Left cardiac atrium (tissue), 4 donors: Measurements from ENCODE around the gene SRGAP2C. TPM values are rescaled to one million over a fixed set of nuclear protein-coding genes. Genes with fewer than 3 reads are reported as not detected.
A peak's percentile ranks its signal among the peaks of the same experiment; 100 is the strongest.
"Not testable (repeated sequence)": the region's sequence is repeated elsewhere in the genome, so short reads cannot be mapped to it uniquely, and the experiment has no call there.

Experiments used
- ATAC-seq, 2 donors: fragments of 200-7000 bp; cut with Tn5 transposase; one replicate each; pipeline ENCODE4 v1.9.1; 2020; ENCODE audit warnings: mild to moderate bottlenecking in 2 of 2, moderate library complexity in 2 of 2
- DNase-seq: peaks from one replicate; pipeline ENCODE4 v3.0.0-alpha.2; 2020
- intact Hi-C, 2 donors: fragments of 100-400 bp; cut with DNase I; formaldehyde crosslinking; loops; one replicate each; pipeline versions ENCODE4 v1.14.1 to v1.15.1; 2022 to 2023
- total RNA-seq, 2 donors: library from RNA; stranded (reverse); fragmentation: NEBNext Ultra II Directional; extraction: Animal tissue kit (Norgen Biotek cat#: 25700); gene quantifications; one replicate each; pipeline ENCODE4 v1.2.1, GENCODE V29; 2021
- donor health status: DM: no; HTN: yes; CAD: no.
- donor health status: DM: no; HTN: yes; CAD: no; lungs with severe emphysema.
- donor health status: DM: yes; HTN: yes; CAD: no.
- donor health status: Dilated cardiomyopathy.

The SRGAP2C gene
- total RNA-seq, 2 donors from 2014 or later = 16.9 to 21.8 TPM

DNA sequence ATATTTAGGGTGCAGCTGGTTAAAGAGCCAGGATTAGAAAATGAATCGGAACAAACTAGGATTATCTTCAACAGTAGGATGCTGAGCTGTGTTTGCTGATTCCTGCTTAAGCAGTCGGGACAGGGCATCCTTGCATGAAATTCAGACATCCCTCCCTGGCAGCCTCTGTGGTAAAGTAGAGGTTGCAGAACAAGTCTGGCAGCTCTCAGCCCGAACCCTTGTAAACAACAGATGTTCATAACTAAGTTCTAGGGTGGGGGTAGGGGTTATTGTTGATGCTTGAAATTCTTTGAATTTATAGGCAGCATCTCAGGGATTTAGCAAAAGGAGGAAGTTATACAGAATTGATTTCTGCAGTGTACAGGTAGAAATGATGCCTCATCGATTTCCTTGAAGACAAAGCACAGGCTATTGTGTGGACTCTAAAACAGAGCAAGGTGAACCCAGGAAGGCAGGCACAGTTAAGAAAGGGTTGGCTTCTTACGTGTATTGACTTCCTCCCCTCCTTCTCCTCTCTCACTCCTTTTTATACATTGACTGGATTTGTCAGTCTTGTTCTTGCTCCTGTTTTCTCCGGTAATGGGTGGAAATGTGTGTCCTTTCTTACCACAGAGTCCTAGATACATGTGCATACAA lies 114.9 kb downstream of the SRGAP2C start:
- intact Hi-C loops, DNase-seq, ATAC-seq: not testable (repeated sequence)

DNA sequence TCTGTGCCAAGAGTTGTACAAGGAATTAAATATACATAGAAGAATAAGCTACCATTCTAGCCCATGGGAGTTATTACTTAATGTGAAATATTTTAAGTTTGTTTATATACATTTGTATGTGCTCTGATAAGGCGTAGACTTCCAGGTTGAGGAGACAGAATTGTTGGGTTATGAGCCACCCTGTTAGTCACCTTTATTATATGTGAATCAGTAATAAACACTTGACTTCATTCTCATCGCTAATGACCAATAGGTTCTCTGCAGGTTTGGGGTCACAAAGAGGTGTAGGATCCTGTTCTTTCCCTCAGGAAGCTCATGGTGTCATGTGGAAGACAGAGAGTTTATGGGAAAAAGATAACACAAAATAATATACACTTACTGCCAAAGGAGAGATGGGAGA lies 117.1 kb downstream of the SRGAP2C start:
- DNase-seq, ATAC-seq, intact Hi-C loops: not testable (repeated sequence)

DNA sequence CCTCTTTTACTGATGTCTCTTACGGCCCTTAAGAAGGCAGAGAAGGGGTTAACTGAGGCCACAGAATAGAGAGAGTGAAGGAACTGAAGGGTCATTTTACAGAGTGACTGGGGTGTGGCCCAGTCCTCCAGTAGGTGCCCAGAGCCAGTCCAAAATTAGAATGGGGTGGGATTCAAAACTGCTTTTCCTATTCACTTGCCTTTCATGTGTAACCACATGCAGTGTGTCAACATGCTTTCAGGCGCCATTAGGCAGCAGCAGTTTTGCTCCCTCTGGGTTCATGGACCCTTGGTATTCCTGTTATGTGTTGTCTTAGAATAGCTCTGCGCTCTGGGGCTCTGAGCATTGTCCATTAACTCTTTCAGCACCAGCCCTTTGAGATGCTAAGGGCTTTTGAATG lies 123.0 kb downstream of the SRGAP2C start:
- DNase-seq, intact Hi-C loops: not testable (repeated sequence)
- ATAC-seq = peak in 1 of 2 donors; percentile 47

DNA sequence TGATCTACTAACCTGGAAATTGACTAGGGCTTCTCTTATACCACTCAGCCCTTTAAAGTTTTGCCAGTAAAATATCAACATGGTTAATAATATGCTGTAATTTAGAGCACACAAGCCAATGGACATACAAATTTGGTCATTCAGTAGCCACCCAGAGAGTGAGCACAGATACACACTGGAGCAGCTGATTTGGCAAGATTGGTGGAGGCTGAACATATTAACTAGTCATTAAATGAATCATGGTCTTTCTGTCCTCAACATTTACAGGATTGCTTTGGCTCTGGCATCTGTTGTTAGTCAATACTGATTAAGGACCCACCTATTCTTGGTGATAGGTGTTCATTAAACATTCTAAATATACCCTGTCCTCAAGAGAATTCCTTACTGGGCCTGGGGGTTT lies 130.7 kb downstream of the SRGAP2C start:
- peak in 1 of 2 donors; percentile 78 for ATAC-seq
- not testable (repeated sequence) for DNase-seq

DNA sequence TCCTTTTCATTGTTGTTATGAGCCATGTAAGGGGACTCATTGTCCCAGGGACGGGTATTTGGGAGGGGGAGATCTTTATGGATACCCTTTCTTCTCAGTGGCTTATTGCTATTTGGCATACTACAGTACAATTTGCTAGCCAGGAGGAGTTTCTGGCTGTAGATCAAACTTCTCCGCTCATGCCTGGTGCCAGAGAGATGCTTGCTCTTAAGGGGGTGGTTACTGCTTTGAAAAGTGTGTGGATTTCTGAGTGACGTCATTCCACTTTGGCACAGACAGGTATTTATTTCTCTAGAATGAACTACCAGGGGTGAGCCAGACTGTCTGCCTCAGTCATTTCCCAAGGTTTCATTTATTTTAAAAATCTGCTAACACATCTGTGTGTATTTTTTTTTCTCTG lies 131.3 kb downstream of the SRGAP2C start:
- ATAC-seq = peak; percentile 43 to 84
- intact Hi-C loops, DNase-seq: not testable (repeated sequence)

More for the DNA sequence above, 130.7 kb downstream of the SRGAP2C start:
- intact Hi-C loops = not testable (repeated sequence)

DNA sequence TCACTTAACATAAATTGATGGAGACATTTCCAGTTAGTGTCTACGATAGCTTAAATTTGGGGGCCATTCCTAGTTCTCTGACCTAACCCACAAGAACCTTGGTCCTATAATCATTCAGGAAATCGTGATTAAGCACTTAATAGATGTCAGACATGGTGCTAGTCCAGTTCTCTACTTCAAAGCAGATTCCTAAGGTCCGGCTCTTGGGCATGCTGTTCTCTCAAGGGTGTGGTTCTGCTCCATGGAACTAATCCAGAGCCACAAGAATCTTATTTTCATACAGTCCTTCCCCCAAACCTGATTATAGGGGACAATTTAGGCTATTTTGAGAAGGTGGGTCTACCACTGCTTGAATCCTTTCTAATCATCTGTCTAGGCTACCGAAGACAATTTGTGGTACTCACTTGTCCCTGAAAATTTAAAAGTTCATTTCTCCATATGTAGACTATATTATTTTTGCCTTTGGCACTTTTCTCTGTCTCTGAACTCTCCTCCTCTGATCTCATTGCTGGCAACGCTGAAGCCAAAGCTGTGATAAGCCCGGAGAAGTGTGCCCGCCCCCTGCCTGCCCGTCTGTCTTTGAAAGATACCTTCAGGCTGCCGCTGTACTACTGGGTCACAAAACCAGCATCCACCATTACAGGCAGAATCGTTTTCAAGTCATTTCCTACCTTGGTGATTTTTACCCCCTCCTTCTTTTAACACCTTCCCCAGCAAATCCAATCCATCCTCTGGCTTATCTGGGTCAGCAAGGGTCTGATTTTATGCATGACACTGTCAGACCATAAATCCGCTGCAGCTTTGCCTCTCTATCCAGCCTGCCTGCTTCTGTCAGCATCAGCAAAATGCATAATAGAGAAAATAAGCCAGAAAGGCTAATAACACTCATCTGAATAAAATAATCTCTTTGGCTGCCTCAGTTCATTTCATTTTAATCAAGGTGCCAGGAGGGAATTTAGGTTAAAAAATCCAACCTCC lies 133.0 kb downstream of the SRGAP2C start:
- DNase-seq, intact Hi-C loops: not testable (repeated sequence)
- peak; percentile 48 to 85 for ATAC-seq

DNA sequence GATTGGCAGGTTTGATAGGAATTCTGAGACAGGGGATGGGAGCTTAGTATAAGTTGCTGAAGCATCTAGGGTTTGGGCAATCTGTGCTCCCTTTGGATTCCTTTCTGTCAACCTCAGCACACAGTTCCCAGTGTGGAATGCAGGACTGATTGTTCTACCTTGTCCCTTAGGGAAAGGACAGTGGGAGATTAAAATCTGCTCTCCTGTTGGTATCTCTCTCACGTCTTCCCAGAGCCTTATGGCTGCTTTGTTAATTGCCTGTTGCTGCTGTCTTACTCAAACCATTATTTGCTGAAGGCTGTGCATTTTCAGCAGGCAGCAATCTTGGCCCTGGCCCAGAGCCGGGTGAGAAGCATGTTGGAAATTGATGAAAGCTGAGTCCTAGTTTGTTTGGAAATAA lies 133.9 kb downstream of the SRGAP2C start:
- intact Hi-C loops, DNase-seq, ATAC-seq: not testable (repeated sequence)

DNA sequence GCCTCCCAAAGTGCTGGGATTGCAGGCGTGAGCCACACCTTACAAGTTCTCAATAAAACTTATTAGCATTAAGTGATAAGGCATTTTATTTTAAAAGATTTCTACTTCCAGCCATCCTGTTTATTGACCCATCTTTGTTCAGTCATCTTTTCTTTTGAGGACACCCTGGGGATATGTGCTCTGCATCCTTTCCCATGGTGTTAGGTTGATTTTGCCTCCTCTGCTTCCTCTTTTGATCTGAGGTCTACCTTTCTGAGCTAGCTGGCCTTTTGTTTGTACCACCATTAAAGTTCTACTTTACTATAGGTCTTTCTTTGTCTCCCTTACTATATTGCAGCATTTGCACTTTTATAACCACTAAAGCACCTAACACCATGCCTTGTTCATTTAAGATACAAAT lies 136.9 kb downstream of the SRGAP2C start:
- intact Hi-C loops, DNase-seq, ATAC-seq: not testable (repeated sequence)

DNA sequence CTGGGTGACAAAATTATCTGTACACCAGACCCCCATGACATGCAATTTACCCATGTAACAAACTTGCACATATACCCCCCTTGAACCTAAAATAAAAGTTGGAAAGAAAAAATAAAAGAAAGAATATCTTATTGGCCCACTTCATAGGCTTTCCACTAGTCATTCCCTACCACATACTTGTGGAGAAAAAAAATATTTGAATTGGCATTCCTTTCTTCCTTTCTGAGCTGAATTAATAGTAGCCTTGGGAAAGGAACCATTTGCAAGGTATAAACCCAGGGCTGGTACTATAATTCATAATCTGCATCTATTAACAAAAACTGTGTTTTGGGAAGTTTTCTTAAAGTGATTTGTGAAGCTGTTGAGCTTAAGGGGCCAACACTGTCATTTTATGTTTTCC lies 140.0 kb downstream of the SRGAP2C start:
- intact Hi-C loops = not testable (repeated sequence)

DNA sequence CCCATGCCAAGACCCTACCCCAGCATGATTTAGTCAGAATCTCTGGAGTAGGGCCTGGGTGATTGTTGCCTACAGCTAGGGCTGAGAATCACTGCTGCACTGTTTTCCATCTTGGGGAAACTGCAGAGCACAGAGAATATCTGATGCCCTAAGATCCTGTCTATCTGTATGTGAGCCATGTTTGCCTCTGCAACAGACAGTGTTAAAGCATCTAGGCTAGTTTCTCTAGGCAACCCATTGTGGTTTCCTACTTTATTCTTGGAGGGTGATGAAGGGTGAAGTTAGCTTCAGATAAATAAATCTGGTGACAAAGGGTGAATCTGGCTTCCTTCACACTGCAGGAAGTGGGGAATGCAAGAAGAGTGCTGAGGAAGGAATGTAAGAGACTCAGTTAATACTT lies 147.4 kb downstream of the SRGAP2C start:
- intact Hi-C loops, DNase-seq, ATAC-seq: not testable (repeated sequence)

More for the DNA sequence above, 140.0 kb downstream of the SRGAP2C start:
- DNase-seq, ATAC-seq: not testable (repeated sequence)

DNA sequence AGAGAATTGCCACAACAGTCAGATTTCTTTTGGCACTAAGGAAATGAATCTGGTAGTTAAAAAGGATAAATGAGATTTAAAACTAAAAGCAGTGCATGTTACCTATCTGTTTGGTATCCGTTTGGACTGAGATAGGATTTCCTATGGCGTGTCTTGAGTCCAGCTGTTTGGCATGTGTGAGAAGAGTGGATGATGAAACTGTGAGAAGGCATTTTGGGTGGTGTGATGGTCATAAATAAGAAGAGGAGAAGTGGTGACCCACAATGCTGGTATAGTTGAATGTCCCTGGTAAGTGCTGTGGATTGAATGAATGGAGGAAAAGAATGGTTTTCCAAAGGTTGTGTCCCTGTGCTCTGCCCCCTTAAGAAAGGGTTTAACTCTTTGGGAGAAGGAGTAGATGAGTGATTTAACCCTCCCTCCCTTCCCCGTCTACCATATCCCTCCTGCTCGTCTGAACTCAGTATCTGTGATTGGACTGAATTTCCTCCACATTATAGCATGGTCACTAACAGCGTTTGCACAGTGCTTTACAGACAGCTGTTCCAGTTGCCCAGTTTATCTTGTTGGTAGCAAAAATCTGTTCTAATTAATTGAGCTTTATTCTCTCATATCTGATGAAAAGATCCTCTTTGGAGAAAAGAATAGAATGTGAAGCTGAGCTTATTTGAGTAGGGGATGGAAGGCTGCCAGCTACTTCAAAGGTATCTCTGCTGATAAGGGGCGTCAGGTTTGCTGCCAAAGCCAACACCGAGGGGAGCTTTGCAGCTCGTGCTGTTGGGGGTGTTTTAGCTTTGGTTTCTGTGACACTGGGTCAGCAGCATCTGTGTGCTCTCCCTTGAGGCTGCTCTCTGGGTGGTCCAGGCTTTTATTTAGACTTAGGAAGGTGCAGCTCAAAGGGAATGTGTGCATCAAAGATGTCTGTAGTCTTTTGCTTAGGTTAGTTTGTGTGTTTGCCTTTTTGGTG lies 148.1 kb downstream of the SRGAP2C start:
- intact Hi-C loops, DNase-seq: not testable (repeated sequence)
- ATAC-seq = peak; percentile 47 to 48

DNA sequence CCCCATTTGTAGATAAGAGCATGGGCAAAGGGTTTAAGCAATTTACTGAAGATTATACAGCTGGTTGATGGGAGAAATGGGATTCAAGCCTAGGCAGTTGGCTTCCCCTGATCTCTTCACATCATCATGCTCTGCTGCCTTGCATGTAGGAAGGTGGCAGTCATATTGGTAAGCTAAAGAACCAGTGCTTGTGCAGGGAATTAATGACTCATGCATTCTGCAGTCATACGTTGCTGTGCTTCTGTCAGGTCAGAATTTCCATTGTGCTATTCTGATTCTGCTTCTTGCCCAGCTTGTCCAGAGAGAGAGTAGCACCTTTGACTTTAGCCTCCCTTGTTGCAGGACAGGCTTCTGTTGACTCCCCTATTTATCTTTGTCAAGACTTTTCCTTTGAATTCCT lies 153.2 kb downstream of the SRGAP2C start:
- DNase-seq, intact Hi-C loops: not testable (repeated sequence)
- peak in 1 of 2 donors; percentile 85 for ATAC-seq

DNA sequence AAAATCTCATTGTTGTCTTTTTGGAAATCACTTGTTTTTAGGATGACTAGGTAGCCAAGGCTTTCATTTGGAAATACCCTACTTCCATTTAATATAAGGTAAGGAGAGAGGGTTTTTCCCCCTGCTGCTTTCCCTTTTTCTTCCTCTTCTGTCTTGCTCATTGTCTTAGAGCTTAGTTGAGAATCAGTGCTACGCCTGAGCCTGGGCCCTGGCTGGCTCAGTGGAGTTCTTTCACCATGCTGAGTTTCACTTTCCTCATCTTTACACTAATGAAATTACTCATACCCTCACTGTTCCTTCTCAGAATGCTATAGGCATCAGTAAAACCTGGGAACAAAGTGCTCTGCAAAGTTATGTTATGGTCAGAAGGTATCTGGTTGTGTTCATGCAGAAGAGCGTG lies 154.8 kb downstream of the SRGAP2C start:
- intact Hi-C loops, DNase-seq, ATAC-seq: not testable (repeated sequence)

DNA sequence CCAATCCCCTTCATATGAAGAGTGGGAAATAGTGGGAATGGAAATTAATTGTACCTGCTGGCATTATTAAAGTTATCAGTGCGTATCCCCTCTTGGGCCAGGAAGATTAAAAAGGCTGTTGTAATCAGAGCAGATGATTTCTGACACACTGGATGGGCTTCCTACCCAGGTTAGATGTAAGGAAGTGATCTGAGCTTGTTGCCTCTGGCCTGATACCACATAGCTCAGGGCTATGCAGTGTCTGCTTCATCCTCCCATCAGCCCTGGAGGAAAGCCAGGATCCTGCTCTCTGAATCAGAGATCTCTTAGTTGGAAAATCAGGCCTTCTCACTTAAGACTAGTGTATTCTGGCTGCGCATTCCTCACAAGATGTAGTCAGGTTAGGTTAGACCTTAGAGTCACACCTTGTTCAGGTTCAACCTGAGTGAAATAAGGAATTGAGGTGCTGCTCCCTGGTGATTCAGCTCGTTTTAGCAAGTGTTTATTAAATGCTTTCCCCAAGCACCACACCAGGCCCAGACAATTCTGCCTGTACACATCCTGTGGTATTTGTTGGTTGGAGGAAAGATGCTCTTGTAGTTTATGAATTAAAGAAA lies 158.6 kb downstream of the SRGAP2C start:
- intact Hi-C loops, DNase-seq: not testable (repeated sequence)

DNA sequence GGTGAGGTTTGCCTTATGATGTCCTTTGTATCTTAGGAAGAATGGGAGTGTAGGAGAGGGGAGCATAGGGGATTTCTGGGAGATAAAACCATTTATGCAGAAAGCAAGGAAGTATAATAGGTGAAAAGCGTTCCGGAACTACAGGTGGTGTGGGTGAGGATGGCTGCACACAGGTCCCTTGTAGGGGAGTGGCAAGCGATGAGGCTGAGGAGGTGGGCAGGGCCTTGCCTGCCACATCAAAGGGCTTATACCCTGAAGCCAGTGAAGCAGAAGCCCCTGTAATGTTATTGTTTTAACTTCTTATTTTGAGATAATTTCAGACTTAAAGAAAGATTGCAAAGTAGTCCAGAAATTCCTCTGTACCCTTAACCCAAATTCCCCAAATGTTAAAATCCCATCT lies 159.6 kb downstream of the SRGAP2C start:
- intact Hi-C loops, DNase-seq, ATAC-seq: not testable (repeated sequence)

More for the DNA sequence above, 158.6 kb downstream of the SRGAP2C start:
- ATAC-seq = peak in 1 of 2 donors; percentile 30

DNA sequence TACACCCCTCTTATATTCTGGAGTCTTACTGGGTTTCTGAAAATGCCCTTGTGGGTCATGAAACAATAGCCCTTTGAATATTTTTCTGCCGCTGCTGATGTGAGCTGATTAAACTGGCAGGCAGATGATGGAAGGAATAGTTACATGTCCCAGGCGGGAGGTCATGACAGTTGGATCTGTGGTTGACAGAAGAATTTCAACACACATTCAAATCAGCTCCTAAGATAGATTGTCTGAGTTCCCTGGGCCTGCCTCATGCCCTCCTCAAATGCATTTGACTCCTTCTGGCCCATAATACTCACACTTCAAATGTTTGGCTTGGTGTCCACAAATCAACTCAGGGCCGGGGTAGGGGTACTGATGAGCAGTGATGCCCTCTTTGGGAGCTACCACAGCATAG lies 161.9 kb downstream of the SRGAP2C start:
- DNase-seq, intact Hi-C loops: not testable (repeated sequence)
- peak; percentile 61 to 82 for ATAC-seq

DNA sequence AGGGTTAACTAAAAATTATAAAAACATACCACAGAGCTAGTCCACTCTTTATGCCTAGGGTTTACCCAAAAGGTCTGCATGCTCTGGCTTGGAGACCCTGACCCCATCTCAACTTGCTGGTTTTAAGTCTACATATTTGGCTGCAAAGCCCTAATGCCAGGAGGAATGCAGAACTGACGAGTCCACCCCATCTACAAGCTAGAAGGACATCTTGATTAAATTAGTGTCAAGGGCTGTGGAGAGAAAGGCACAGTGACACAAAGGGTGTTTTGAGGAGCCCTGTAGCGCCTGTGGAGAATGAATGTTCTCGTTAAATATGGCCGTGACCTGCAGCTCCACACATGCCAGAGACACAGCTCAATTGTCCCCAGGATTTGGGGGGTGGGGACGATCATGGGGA lies 162.7 kb downstream of the SRGAP2C start:
- ATAC-seq = peak; percentile 16 to 31
- DNase-seq, intact Hi-C loops: not testable (repeated sequence)

DNA sequence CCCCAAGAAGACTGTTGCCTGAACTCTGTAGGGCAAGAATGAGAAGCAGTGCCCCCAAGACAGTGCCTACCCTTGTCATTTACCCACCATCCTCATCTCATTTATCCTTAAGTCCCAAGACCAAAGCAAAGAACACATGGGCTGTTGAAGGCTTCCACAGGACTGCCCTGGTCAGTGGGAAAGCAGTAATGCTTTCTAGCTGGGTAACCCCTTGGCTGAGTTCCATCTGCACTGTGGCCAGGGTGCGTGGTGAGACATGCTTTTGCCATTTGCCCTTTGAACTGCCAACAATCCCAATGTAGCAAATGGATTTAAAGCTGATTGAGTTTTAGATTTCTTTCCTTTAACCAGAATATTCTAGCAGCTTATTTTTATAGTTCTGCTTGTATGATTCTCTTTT lies 163.3 kb downstream of the SRGAP2C start:
- DNase-seq, intact Hi-C loops: not testable (repeated sequence)
- peak; percentile 31 to 63 for ATAC-seq
